ENCODE results near the gene HUS1.

- TF ChIP-seq POLR2A (IDR thresholded peaks at IDR 0.05), result no peak
- no peak for TF ChIP-seq CTCF (IDR thresholded peaks at IDR 0.05)
- no peak for TF ChIP-seq EP300 (IDR thresholded peaks at IDR 0.05)
Observed at GRCh38 chr7:47936323-47936722, 43.1 kb downstream of the HUS1 start.
